A172 (cell line): ENCODE measurements around the gene DNAAF9. TPM values are rescaled to one million over a fixed set of nuclear protein-coding genes. Genes with fewer than 3 reads are reported as not detected.

Experiments used
- DNase-seq: peaks from one replicate; pipeline ENCODE4 v3.0.0-alpha.2; 2015; ENCODE audit warnings: low spot score
- total RNA-seq: library from RNA; depleted of rRNA; stranded (reverse); fragments of >200 nt; shearing (Covaris generic); gene quantifications from 2 replicates; pipeline ENCODE4 v1.2.3, GENCODE V29; 2014; rRNA removed

DNAAF9 gene
- total RNA-seq, 1 experiment from 2014 or later, result 2.8 TPM

DNA sequence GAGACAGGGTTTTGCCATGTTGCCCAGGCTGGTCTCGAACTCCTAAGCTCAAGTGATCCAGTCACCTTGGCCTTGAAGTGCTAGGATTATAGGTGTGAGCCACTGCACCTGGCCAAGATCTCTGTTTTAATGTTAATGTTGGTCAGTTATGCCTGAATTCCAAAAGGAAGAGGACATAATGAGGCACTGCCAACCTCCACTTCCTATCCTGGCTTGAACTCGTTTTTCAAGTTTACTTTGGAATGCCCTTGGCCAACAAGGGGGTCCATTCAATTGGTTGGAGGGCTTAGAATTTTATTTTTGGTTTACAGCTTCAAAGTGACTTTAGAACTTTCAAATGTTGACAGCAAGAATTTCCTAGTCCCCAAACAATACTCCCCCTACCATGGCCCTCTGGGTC is 29.8 kb downstream of the DNAAF9 start:
- no peak for DNase-seq

DNA sequence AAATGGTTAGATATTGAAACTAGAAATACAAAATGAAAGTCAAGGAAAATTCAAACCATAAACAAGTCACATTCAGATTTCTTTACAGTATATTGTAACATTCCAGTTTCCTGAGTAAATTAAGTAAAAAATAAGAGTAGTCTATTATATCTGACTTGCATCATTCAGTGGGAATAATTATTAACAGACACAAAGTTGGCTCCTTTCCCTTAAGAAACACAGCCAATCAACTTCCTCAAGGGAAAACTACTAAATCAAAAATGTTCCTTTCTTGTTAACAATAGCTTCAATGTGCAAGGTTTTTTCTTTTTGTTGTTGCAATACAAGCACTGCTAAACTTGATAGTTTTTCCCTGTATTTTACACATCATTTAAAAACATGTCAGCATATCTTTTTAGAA is 33.2 kb downstream of the DNAAF9 start:
- DNase-seq, result no peak

DNA sequence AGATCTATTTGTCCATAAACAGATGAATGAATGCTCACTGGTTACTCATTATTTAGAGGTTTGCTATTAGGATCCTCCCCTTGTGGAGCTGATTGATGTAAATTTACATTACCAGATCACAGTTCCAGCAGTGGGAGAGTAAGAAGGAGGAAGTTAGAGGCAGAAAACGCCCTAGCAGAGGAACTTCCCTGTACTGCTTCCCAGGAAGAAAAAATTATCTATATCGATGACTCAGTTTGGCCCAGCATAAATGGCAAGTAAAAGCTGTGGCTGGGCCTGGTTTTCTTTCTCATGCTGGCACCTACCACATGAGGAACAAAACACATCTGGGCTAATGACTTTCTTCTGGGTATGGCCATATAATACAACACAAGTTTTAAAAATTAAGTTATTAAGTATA is 35.7 kb downstream of the DNAAF9 start:
- no peak for DNase-seq

DNA sequence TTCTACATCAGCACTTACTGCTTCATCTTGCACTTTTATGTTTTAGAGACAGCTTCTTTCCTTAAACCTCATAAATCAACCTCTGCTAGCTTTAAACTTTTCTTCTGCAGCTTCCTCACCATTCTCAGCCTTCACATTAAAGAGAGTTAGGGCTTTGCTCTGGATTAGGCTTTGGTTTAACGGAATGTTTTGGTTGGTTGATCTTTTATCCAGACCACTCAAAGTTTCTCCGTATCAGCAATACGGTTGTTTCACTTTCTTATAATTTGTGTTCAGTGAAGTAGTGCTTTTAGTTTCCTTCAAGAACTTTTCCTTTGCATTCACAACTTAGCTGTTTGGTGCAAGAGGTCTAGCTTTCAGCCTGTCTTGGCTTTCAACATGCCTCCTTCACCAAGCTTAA is 40.4 kb downstream of the DNAAF9 start:
- DNase-seq, result no peak

DNA sequence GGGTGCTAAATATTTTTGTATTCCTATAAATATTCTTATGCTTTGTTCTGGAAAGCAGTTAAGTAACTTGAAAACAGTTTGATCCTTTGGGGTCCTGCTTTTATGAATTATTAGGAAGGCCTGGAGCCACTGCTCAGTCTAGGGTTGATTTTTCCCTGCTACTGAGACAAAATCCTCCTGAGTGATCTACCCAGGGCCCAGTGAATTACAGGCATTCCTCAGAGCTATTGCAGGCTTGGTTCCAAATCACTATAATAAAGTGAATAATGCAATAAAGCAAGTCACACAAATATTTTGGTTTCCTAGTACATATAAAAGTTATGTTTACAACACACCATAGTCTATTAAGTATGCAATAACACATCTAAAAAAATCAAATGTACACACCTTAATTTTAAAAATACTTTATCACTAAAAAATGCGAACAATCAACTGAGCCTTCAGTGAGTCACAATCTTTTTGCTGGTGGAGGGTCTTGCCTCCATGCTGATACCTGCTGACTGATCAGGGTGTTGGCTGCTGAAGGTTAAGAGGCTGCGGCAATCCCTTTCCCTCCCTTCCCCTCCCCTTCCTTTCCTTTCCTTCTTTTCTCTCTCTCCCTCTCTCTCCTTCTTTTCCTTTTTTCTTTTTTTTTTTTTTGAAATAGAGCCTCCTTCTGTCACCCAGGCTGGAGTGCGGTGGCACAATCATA is 43.0 kb downstream of the DNAAF9 start:
- no peak for DNase-seq

DNA sequence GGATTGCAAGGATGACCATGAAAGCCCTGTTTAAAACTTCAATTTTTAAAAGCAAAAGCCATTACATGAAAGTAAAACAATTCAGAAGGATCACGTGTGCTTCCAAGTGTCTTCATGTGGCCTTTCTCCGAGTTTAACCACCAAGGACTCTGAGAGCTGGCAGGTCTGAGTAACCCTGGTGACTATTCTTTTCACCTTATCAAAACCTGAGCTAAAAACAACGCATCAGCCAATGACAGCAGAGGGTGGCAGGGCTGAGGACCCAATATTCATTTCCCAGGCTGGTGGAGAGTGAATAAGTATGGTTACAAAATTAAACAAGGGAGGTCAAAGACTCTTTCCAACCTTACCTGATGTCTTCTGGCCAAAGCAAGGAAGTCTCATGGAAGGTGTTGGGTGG is 46.7 kb downstream of the DNAAF9 start:
- no peak for DNase-seq

DNA sequence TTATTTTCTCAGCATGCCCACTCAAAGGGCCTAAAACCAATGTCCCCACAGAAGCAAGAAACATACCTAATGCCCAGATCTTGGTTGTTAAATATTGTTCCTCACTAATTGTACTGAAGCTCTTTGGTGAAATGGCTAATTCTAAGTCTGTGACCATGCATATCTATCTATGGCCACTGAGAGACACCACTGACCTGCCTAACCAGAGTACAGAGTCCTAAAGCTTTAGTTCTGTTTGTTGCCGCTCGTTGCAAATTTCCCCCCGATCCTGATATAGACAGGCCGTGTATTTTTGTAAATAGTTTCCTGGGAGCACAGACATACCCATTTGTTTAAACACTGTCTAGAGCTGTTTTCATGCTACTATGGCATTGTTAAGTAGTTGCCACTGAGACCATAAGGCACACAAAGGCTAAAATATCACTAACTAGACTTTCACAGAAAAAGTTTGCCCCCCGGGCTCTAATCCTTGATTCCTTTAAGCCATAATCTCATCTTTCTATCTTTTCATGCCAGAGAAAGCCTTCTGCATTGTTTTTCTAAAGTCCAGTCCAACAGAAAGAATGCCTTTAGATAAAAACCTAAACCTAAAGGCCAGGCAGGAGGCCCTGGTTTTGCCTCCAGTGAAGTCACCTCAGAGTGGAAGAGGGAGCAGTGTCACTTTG is 48.7 kb downstream of the DNAAF9 start:
- DNase-seq, result no peak

Other genes with a start within 250 kb of the DNAAF9 start
- gene FASTKD5, start 247.8 kb downstream of the DNAAF9 start, total RNA-seq, result 20.9 and 26.0 TPM in 2 replicates
- gene UBOX5, start 247.8 kb downstream of the DNAAF9 start, total RNA-seq, result 4.3 and 4.6 TPM in 2 replicates
- 2.7 and 5.0 TPM in 2 replicates for gene LZTS3, start 234.1 kb downstream of the DNAAF9 start, total RNA-seq
- 70.0 and 76.8 TPM in 2 replicates for gene DDRGK1, start 203.0 kb downstream of the DNAAF9 start, total RNA-seq
- 85.8 and 92.7 TPM in 2 replicates for gene ITPA, start 198.2 kb downstream of the DNAAF9 start, total RNA-seq
- 4.8 and 5.2 TPM in 2 replicates for gene SLC4A11, start 168.5 kb downstream of the DNAAF9 start, total RNA-seq
- gene ATRN, start 63.3 kb upstream of the DNAAF9 start, total RNA-seq, result 22.4 and 28.5 TPM in 2 replicates